GM21723 (cell line): ENCODE measurements around the gene TINCR.
"Not testable (repeated sequence)": the region's sequence is repeated elsewhere in the genome, so short reads cannot be mapped to it uniquely, and the experiment has no call there.

Experiments
- ATAC-seq: cut with Tn5 transposase; IDR thresholded peaks from one replicate; pipeline ENCODE4 v1.9.1; 2021; ENCODE audit warnings: mild to moderate bottlenecking, moderate library complexity; ENCODE audit not compliant: unreplicated experiment

TINCR gene

GRCh38 chr19:5567360-5567969 is at the start of gene TINCR:
TINCR (minus strand) TSS chr19:5567953.
- no peak for ATAC-seq

- no peak for ATAC-seq
Measured at GRCh38 chr19:5617080-5617479, 49.3 kb upstream of the TINCR start.

DNA sequence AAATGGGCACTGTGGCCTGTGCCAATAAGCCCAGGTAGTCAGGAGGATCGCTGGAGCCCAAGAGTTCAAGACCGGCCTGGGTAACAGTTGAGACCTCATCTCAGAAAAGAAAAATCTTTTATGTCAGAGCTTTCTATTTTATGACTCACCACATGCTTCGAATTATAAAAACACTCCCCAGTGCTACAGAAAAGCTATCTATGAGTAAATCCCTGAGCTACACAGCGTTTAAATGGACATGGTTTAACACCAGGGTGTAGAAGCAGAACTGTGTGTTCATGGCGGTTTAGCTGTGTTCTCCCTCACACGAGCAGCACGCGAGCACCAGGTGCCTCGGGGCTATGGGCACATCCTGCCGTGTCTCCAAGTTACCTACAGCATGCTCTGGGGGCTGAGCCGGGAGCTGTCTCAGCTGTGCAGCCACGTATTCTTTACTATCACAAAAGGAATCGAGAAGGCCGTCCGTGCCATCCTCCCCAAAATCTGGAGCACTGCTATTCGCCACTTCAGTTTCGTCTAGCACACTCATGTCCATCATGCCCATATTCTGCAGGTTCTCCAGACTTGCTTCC is 48.1 kb upstream of the TINCR start:
- no peak for ATAC-seq

GRCh38 chr19:5612891-5613865 is 45.4 kb upstream of the TINCR start:
- ATAC-seq = no peak

DNA sequence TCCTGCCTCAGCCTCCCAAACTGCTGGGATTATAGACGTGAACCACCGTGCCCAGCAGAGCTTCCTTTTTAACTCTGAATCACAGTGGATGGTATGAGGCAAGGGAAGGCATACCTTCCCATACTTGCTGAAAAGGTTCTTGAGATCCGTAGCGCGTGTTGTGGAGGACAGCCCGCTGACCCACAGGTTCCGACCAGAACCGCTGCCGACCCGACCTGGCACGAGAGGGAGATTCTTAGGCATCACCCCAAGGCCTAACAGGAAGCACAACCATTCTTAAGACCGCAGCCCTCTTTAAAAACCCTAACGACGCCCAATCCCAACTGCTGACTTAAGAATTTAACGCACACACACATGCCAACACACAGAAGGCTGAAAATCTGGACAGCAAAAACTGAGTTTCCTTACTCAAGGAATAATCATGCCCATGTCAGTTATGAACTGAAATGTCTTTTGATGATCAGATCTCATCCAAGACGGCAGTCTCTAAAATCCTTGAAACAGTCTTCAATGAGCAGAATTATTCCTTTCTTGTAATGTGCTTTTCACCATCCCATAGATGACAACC is 42.2 kb upstream of the TINCR start:
- no peak for ATAC-seq

GRCh38 chr19:5608766-5609165 is 41.0 kb upstream of the TINCR start:
- not testable (repeated sequence) for ATAC-seq

GRCh38 chr19:5608291-5608690 is 40.5 kb upstream of the TINCR start:
- ATAC-seq = no peak

GRCh38 chr19:5607318-5608275 is 39.8 kb upstream of the TINCR start:
- no peak for ATAC-seq

GRCh38 chr19:5605362-5605761 is 37.6 kb upstream of the TINCR start:
- no peak for ATAC-seq

GRCh38 chr19:5603626-5604025 is 35.9 kb upstream of the TINCR start:
- ATAC-seq = no peak

DNA sequence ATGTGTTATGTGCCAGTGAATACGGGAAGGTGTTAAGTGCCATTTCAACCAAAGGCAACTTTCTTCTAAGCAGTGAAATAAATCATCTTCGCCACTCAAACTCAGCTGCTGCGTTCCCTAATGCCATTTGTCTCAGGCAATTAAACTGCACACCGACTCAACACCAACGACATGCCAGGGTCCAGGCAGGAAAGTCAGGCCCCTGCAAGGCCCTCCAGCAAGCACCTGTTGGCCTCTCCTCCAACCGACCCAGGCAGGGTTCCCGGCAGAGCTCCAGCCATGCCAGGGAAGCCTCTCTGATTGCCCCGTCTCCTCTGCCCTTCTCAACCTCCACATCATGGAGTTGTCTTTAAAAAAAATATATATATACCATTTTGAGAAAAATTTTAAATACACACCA is 33.0 kb upstream of the TINCR start:
- no peak for ATAC-seq

DNA sequence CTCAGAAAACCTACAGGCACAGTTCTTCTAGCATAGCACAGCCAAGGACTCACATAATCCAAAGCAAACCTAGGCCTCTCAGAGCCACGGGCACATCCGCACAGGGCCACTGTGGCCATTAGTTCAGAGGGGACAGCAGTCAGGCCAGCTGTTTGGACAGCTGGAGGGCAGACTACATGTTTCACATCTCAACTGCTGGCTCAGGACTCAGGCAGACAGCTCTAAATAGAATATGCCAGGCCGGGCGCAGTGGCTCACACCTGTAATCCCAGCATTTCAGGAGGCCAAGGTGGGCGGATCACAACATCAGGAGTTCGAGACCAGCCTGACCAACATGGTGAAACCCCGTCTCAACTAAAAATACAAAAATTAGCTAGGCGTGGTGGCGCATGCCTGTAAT is 28.0 kb upstream of the TINCR start:
- ATAC-seq = no peak

DNA sequence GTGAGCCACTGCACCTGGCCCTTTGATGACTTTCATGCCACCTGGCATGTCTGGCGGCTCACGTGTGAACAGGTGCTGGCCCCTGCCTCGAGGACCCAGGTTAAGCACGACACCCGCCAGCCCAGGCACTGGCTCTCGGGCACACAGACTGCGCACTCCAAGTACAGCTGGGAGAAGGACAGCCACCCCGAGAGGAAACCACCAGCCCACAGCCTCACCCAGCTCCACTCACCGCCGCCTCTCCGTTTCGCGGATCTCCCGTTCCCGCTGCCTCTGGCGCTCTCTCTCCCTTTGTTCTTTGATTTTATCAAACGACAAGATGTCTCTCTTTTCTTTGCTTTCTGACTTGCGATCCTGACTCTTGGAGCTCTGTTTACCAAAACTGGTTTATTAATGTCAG is 27.4 kb upstream of the TINCR start:
- ATAC-seq = no peak

GRCh38 chr19:5594521-5594950 is 26.8 kb upstream of the TINCR start:
- ATAC-seq = no peak

DNA sequence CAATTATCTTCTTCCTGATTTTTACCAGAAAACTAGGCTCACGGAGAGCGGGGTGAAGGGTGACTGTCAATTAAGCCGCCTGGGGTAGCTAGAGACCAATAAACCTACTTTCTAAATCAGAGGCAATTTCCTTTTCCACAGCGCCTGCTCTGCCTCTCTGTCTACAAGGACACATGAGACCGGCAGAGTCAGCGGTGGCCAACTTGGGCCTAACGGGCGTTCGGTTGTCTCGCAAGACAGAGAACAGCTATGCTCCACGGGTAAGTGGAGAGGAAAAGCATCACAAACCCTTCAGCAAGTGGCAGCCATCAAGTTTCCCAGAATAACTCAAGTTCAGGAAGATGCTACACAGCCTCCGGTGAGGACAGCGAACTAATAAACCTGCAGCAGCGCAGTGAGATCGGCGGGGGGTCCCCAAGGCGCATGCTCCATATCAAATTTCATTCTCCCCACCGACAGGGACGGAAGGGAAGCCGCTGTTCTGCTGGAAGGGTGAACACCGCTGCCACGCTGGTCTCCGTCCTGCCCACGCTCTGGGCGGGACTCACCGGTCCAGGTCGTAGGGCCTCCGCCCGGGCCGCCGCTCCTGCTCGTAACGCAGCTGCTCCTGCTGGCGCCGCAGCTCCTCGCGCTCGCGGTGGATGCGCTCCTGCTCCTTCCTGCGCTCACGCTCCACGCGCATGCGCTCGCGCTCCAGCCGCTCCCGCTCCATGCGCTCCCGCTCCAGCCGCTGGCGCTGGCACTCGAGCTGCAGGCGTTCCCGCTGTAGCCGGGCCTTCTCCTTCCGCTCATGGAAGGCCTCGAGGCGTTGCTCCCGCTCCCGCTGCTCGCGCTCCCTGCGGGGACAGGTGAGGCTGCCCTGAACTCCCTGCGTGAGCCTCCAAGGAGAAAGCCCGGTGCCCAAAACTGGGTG is 25.8 kb upstream of the TINCR start:
- ATAC-seq = no peak

DNA sequence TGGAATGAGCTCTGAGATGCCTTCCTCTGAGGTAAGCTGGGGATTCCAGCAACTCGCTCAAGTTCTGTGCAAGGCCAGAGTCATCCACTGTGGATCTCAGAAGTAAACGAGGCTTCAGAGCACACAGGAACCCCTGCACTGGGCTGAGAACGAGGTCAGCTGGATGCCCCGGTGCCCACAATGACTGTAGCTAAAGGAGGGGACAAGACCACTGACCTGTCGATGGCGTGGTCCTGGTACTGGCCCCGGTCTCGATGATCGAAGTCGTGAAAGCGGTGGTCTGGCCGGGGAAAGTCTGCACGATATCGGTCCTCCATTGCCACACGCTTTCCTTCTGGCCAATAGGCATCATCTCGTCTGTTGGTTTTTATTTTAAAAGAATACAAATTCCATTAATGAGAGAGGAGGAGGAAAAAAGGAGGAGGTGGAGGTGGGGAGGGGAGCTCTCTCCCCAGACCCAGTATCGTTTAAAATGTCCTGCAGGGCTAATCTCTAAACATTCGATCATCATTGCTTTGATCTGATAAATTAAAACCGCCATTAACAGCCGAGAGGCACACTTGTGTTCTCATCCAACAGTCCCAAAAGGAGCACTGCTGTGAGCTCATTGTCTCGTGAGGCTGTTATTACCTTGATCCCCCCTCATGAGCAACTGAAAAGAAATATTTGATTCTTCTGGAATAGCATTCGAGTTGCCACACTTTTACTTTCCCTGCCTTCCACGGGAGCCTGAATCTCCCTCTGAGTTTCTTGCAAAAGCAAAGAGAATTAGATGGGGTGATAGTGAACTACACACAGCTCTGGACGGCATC is 25.0 kb upstream of the TINCR start:
- no peak for ATAC-seq

DNA sequence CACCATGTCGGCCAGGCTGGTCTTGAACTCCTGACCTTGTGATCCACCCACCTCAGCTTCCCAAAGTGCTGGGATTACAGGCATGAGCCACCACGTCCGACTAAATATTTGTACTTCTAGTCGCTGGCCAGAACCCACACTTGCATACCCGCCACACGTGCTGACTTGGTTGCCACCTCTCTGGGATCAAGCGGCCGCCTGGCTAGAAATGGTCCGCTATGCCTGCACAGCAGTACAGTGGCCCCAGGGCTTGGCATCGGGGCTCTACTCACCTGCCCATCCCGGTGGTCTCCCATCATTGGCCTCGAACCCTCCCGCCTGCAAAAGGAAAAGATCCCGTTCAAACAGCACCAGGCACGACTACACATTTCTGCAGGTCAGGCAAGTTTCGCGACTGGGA is 23.7 kb upstream of the TINCR start:
- ATAC-seq = no peak

GRCh38 chr19:5590865-5591154 is 23.1 kb upstream of the TINCR start:
- no peak for ATAC-seq
